ENCODE data around the gene CA14.

DNA sequence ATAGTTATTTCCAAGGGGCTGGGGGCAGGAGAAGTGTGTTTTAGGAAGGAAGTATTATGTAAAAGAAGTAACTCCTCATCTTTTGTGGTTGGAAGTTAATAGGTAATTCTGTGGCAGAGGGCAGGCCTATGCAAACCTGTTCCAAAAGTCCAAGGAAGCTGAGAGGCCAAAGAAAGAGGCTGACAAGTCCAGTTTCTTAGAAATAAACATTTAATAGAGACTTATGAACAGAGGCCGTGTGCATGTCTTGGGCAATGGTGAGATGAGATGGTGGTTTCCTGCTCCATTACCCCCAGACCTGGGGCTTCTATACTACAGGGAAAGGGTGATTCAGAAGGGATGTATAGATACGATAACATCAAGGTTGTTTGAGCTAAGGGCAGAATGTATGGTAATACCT lies 7.6 kb upstream of the CA14 start:
- TF ChIP-seq CTCF (IDR thresholded peaks at IDR 0.05 in 8 of 11, conservative IDR thresholded peaks at IDR 0.05 in 3 of 11) (no peak), POLR2AphosphoS5 (IDR thresholded peaks at IDR 0.05) (no peak)

Data from spleen (tissue), 7 donors.